Right lobe of liver (tissue), 6 donors: Measurements from ENCODE around the gene SNX32. TPM values are rescaled to one million over a fixed set of nuclear protein-coding genes. Genes with fewer than 3 reads are reported as not detected.

Experiments
- ATAC-seq, 4 donors: fragments of 200-7000 bp; cut with Tn5 transposase; one replicate each; pipeline ENCODE4 v1.9.1; 2020; ENCODE audit warnings: mild to moderate bottlenecking in 4 of 4, moderate library complexity in 4 of 4
- DNase-seq, 3 donors: peaks; one replicate each; pipeline ENCODE4 v3.0.0-alpha.2; 2020
- H3K27ac ChIP-seq, 3 donors: fragments of 200-600 bp; one replicate each; pipeline ENCODE4 v1.8.0; 2022
- H3K27me3 ChIP-seq, 2 donors: fragments of 200-600 bp; one replicate each; pipeline ENCODE4 v1.8.0; 2022
- H3K36me3 ChIP-seq, 4 donors: fragments of 200-600 bp; sonication (generic) in 1 of 4; one replicate each; pipeline versions ENCODE4 v1.5.1 to v1.8.0; 2017 to 2022; ENCODE audit warnings: control low read depth in 1 of 4
- H3K4me1 ChIP-seq, 4 donors: fragments of 200-600 bp; sonication (generic) in 1 of 4; one replicate each; pipeline versions ENCODE4 v1.5.1 to v1.8.0; 2017 to 2022; ENCODE audit warnings: control low read depth in 1 of 4
- H3K4me3 ChIP-seq, 3 donors: fragments of 200-600 bp; one replicate each; pipeline ENCODE4 v1.8.0; 2022
- H3K9me3 ChIP-seq, 4 donors: fragments of 200-600 bp; sonication (generic) in 1 of 4; one replicate each; pipeline versions ENCODE4 v1.5.1 to v1.8.0; 2017 to 2022; ENCODE audit warnings: control low read depth in 1 of 4
- CTCF ChIP-seq, 4 donors: fragments of 200-600 bp in 3 of 4; fragments of 450-650 bp in 1 of 4; IDR thresholded peaks; one replicate each; pipeline versions ENCODE4 v1.5.1 to v1.8.0; 2016 to 2022; ENCODE audit warnings: antibody characterized with exemption in 4 of 4, mild to moderate bottlenecking in 2 of 4
- POLR2A ChIP-seq: fragments of 450-650 bp; IDR thresholded peaks from one replicate; pipeline ENCODE4 v1.6.1; 2017; ENCODE audit warnings: antibody characterized with exemption, mild to moderate bottlenecking
- WGBS: methylation state at CpG from one replicate; pipeline ENCODE4 v1.1.6; 2018; ENCODE audit warnings: low coverage, low lambda C conversion rate; ENCODE audit not compliant: insufficient coverage; ENCODE audit errors: missing lambda C conversion rate; 5-methylcytosine and 5-hydroxymethylcytosine counted together
- intact Hi-C, 2 donors: fragments of 100-400 bp; cut with DNase I; formaldehyde crosslinking; loops; one replicate each; pipeline versions ENCODE4 v1.11.2 to v1.14.1; 2022
- total RNA-seq, 6 experiments: library from RNA; depleted of rRNA in 2 of 6; stranded (reverse); fragments of >200 nt in 2 of 6; fragmentation: NEBNext Ultra II Directional in 3 of 6; extraction: Animal tissue kit (Norgen Biotek cat#: 25700) in 3 of 6; gene quantifications; one replicate each; pipeline versions ENCODE4 v1.1.0 to v1.2.4, GENCODE V29; 2016 to 2023
- donor health status: DM: no; HTN: yes; CAD: no.
- donor health status: DM: no; HTN: no; CAD: no.
- donor health status: DM: no; HTN: no; CAD: no.
- donor health status: DM: no; HTN: yes; CAD: no.
- donor health status: DM: no; HTN: yes; CAD: no.

The SNX32 gene
- total RNA-seq, 6 experiments from 2014 or later, result 0.16 to 0.37 (median 0.31) TPM; not detected in 3

DNA sequence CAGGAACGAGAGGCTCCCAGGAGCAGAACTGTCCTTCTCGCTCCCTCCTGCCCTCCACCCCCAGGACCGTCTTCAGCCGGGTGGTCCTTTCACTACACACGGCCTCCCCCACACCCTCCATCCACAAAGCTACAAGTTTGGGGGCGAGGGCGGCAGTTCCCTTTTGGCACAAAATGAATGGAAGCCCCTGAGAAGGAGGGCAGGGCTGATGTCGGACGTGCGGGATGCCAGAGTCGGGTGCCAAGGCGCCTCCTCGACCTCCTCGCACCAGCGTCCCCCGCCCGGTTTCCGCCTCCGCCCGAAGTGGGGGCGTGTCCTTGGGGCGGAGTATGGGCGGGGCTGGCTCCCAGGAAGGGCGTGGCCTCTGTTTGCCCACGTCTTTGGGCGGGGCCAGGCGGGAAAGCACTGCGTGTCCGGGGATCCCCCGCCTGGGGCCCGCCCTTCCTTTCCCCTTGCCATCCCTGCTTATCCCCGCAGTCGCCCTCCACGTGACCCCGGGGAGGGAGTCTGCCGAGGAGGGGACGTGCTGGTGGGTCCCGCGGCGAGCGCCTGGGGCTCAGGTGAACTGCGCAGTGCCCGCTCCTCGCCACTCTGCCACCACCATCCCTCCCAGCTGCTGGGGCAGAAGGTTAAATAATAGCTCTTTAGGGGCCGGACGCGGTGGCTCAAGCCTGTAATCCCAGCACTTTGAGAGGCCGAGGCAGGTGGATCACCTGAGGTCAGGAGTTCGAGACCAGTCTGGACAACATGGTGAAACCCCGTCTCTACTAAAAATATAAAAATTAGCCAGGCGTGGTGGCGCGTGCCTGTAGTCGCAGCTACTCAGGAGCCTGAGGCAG lies 39.8 kb downstream of the SNX32 start:
- ATAC-seq (peak; percentile 96 to 98 (median 97)), DNase-seq (peak; percentile 95 to 97 (median 96))
- TF ChIP-seq POLR2A (peak; percentile 80), CTCF (IDR thresholded peaks at IDR 0.05) (no peak)
- no peaks in the 10 kb centered on the region for H3K27me3 ChIP-seq
- H3K9me3 ChIP-seq, result no peaks in the 10 kb centered on the region
- peak overlapping the region; percentile 56 to 88 (median 69) for H3K27ac ChIP-seq
- H3K4me3 ChIP-seq, result peak overlapping the region; percentile 27 to 55 (median 45)
- 14% methylated on average over 30 of the region's 54 CpGs for WGBS
- no peaks in the 10 kb centered on the region for H3K36me3 ChIP-seq
- intact Hi-C loops, result no loop called here
- peaks cover 0 to 9% (median 0%) of the 10 kb centered on the region in 4 donors for H3K4me1 ChIP-seq

DNA sequence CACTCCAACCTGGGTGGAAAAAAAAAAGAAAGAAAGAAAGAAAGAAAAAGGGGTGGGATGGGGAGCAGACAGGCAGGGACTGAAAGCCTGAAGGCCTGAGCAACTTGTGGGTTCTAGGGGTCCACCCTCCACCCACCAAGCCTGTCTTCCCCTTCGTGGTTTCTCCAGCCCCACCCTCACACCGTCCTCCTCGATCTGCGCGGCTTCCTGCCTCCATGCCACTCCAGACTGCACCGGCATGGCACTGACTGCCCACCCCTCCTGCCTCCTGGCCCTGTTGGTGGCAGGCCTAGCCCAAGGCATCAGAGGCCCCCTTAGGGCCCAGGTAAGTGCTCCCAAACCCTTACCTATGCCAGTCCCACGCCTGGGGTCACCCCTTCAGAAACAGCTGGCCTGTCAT lies 45.9 kb downstream of the SNX32 start, which contains the start of gene CTSW:
CTSW (plus strand) TSS at position 221 of the 400 bp plus-strand sequence; CDS start at position 239, 18 bp downstream.
- no peak within 1 kb of the TSS for H3K27ac ChIP-seq
- DNase-seq, result no peak
- WGBS, result 43% methylated on average over 1 of the region's 7 CpGs

DNA sequence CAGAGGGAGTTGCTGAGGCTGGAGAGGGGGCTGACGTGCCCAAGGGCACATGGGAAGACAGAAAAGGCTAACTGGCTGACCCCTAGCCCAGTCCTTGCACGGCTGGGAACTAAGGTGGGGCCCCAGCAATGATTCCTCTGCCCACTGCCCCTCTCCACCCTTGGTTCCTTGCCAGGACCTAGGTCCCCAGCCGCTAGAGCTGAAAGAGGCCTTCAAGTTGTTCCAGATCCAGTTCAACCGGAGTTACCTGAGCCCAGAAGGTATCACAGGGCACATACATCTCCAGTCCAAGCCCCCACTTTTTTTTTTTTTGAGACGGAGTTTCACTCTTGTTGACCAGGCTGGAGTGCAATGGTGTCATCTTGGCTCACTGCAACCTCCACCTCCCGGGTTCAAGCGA lies 46.3 kb downstream of the SNX32 start:
- H3K36me3 ChIP-seq, result peaks cover 0 to 11% (median 0%) of the 10 kb centered on the region in 4 donors
- H3K27me3 ChIP-seq, result no peaks in the 10 kb centered on the region
- DNase-seq (no peak), ATAC-seq (no peak)
- H3K9me3 ChIP-seq, result no peaks in the 10 kb centered on the region
- no peak overlapping the region for H3K27ac ChIP-seq
- TF ChIP-seq POLR2A (no peak), CTCF (IDR thresholded peaks at IDR 0.05) (no peak)
- H3K4me1 ChIP-seq, result no peaks in the 10 kb centered on the region
- H3K4me3 ChIP-seq, result no peak overlapping the region
- 100% methylated on average over 3 of the region's 7 CpGs for WGBS
- intact Hi-C loops, result loop anchor here (10.0 kb wide), 1 partner anchor 105 kb away; no protein-coding TSS in a partner anchor

More for the DNA sequence above, 45.9 kb downstream of the SNX32 start, which contains the start of gene CTSW:
- Histone ChIP-seq H3K9me3 (no peaks in the 10 kb centered on the region), H3K27me3 (no peaks in the 10 kb centered on the region), H3K4me1 (no peaks in the 10 kb centered on the region), H3K4me3 (no peak within 1 kb of the TSS), H3K36me3 (peaks cover 0 to 11% (median 0%) of the 10 kb centered on the region in 4 donors)
- peak in 2 of 4 donors; percentile 16 to 22 for ATAC-seq
- TF ChIP-seq POLR2A (no peak), CTCF (IDR thresholded peaks at IDR 0.05) (no peak)
- intact Hi-C loops, result loop anchor here (10.0 kb wide), 1 partner anchor 105 kb away; no protein-coding TSS in a partner anchor

DNA sequence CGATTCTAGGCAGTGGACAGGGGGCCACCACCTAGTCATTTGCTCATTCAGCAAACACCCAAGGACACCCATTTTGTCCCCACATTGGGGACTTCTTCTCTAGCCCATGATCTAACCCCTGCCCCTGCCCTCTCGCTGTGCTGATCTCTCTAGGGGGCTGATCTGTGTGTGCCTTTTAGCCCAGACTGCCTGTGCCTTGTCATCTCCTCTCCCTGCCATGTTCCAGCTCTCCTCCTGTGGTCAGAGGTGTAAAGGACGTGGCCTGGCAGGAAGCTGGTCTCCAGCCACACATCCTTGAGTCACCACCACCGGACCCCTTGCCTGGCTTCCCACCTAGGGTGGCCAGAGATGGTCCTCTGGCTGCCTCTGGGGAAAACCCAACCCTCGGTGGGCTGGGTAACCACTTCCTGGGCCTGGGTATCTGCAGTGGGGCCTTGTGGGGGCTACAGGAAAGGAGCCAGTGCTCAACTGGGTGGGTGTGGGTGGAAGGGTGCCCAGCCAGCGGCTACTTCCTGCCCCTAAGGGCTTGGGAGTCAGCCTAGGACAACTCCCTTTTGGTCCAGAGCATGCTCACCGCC lies 47.2 kb downstream of the SNX32 start:
- Histone ChIP-seq H3K4me3 (no peak overlapping the region), H3K36me3 (peaks cover 0 to 11% (median 0%) of the 10 kb centered on the region in 4 donors), H3K4me1 (no peaks in the 10 kb centered on the region), H3K27me3 (no peaks in the 10 kb centered on the region), H3K9me3 (no peaks in the 10 kb centered on the region), H3K27ac (no peak overlapping the region)
- TF ChIP-seq POLR2A (no peak), CTCF (IDR thresholded peaks at IDR 0.05) (no peak)
- no peak for ATAC-seq
- 92% methylated on average over 2 of the region's 7 CpGs for WGBS
- no peak for DNase-seq
- intact Hi-C loops, result loop anchor here (10.0 kb wide), 1 partner anchor 104 kb away; no protein-coding TSS in a partner anchor
